IMR-90 (cell line): Measurements from ENCODE around the gene PIK3IP1. TPM values are rescaled to one million over a fixed set of nuclear protein-coding genes. Genes with fewer than 3 reads are reported as not detected.

Experiments
- ATAC-seq: fragments of 200-7000 bp; cut with Tn5 transposase; 2 replicates; pipeline ENCODE4 v1.9.1; 2020; ENCODE audit warnings: low read depth, mild to moderate bottlenecking, moderate library complexity
- BruUV-seq: library from RNA; stranded (reverse); fragments of 400-500 nt; replicated peaks from 2 replicates; lab custom pipeline; 2021; lab: Mats Ljungman, UMichigan
- CTCF ChIA-PET: fragments of 300-600 bp; formaldehyde crosslinking; extraction: SDS; loops from one replicate; lab custom pipeline; 2021; ENCODE audit warnings: antibody characterized with exemption; lab: Yijun Ruan, JAX
- POLR2A ChIA-PET: fragments of 300-600 bp; sonication (Branson Sonifier 250); formaldehyde crosslinking; loops from one replicate; lab custom pipeline; 2022; ENCODE audit warnings: antibody characterized with exemption; ENCODE audit not compliant: unreplicated experiment; lab: Charles Lee
- DNase-seq: peaks from one replicate; pipeline ENCODE4 v3.0.0; 2013
- H2AFZ ChIP-seq: replicated peaks from 2 replicates; pipeline ENCODE3; 2013; ENCODE audit warnings: low read length, mild to moderate bottlenecking; ENCODE audit not compliant: poor library complexity
- H2AK5ac ChIP-seq: 2 replicates; pipeline ENCODE4 v1.6.1; 2013; ENCODE audit warnings: low read depth, low read length, inconsistent platforms
- H2AK9ac ChIP-seq: replicated peaks from 2 replicates; pipeline ENCODE3; 2013; ENCODE audit warnings: mild to moderate bottlenecking, low read depth, low read length, moderate library complexity; ENCODE audit not compliant: poor library complexity
- H2BK120ac ChIP-seq: 2 replicates; pipeline ENCODE4 v1.6.1; 2013; ENCODE audit warnings: low read depth, low read length, inconsistent platforms
- H2BK15ac ChIP-seq: 3 replicates; pipeline ENCODE4 v1.6.1; 2013; ENCODE audit warnings: low read depth, low read length, inconsistent platforms
- H2BK20ac ChIP-seq: 2 replicates; pipeline ENCODE4 v1.6.1; 2013; ENCODE audit warnings: low read depth, mild to moderate bottlenecking, inconsistent platforms, low read length, moderate library complexity
- H2BK5ac ChIP-seq: 2 replicates; pipeline ENCODE4 v1.6.1; 2013; ENCODE audit warnings: mild to moderate bottlenecking, low read depth, low read length, inconsistent platforms; ENCODE audit not compliant: poor library complexity, severe bottlenecking
- H3K14ac ChIP-seq: replicated peaks from 2 replicates; pipeline ENCODE4 v1.6.1; 2013; ENCODE audit warnings: low read depth, low read length, inconsistent platforms
- H3K18ac ChIP-seq: 2 replicates; pipeline ENCODE4 v1.6.1; 2013; ENCODE audit warnings: low read depth, low read length, control low read depth
- H3K23ac ChIP-seq: 2 replicates; pipeline ENCODE4 v1.6.1; 2013; ENCODE audit warnings: low read depth, low read length, inconsistent platforms
- H3K27ac ChIP-seq: 2 replicates; pipeline ENCODE4 v1.5.1; 2013; ENCODE audit warnings: mild to moderate bottlenecking, control low read depth, low read length; ENCODE audit not compliant: insufficient read depth
- H3K27me3 ChIP-seq: 2 replicates; pipeline ENCODE4 v1.6.1; 2013; ENCODE audit warnings: low read length; ENCODE audit not compliant: control insufficient read depth, insufficient read depth
- H3K36me3 ChIP-seq: 2 replicates; pipeline ENCODE4 v1.6.1; 2013; ENCODE audit warnings: low read length, mixed read lengths; ENCODE audit not compliant: control insufficient read depth, insufficient read depth
- H3K4ac ChIP-seq: 2 replicates; pipeline ENCODE4 v1.6.1; 2013; ENCODE audit warnings: low read depth, low read length, inconsistent platforms
- H3K4me1 ChIP-seq: 2 replicates; pipeline ENCODE4 v1.6.1; 2013; ENCODE audit warnings: low read length, mixed read lengths; ENCODE audit not compliant: control insufficient read depth, insufficient read depth
- H3K4me2 ChIP-seq: 2 replicates; pipeline ENCODE4 v1.6.1; 2013; ENCODE audit warnings: low read depth, mild to moderate bottlenecking, control low read depth, low read length, moderate library complexity
- H3K4me3 ChIP-seq: 2 replicates; pipeline ENCODE4 v1.5.1; 2013; ENCODE audit warnings: low read depth, mild to moderate bottlenecking, control low read depth, low read length, moderate library complexity; ENCODE audit not compliant: insufficient read depth
- H3K56ac ChIP-seq: 2 replicates; pipeline ENCODE4 v1.6.1; 2013; ENCODE audit warnings: low read length, inconsistent platforms; ENCODE audit not compliant: insufficient read depth; ENCODE audit errors: extremely low read depth
- H3K79me1 ChIP-seq, 2 experiments: 2 replicates each; pipeline ENCODE4 v1.6.1; 2013; ENCODE audit warnings: low read length in 2 of 2, inconsistent platforms in 1 of 2, low read depth in 1 of 2
- H3K9ac ChIP-seq: 2 replicates; pipeline ENCODE4 v1.6.1; 2013; ENCODE audit warnings: low read depth, low read length, control low read depth
- H3K9me1 ChIP-seq: 2 replicates; pipeline ENCODE4 v1.6.1; 2013; ENCODE audit warnings: low read length, inconsistent platforms; ENCODE audit not compliant: insufficient read depth
- H3K9me3 ChIP-seq: 2 replicates; pipeline ENCODE4 v1.6.1; 2013; ENCODE audit warnings: low read length; ENCODE audit not compliant: control insufficient read depth, insufficient read depth
- H4K20me1 ChIP-seq: 2 replicates; pipeline ENCODE4 v1.6.1; 2013; ENCODE audit warnings: low read length, inconsistent platforms; ENCODE audit not compliant: insufficient read depth
- H4K5ac ChIP-seq: 2 replicates; pipeline ENCODE4 v1.6.1; 2013; ENCODE audit warnings: mild to moderate bottlenecking, low read depth, low read length, control low read depth
- H4K8ac ChIP-seq, 2 experiments: 2 replicates each; pipeline ENCODE4 v1.6.1; 2013; ENCODE audit warnings: low read depth in 2 of 2, low read length in 2 of 2, control low read depth in 1 of 2, inconsistent platforms in 1 of 2
- H4K91ac ChIP-seq: 2 replicates; pipeline ENCODE4 v1.6.1; 2013; ENCODE audit warnings: low read depth, low read length, inconsistent platforms; ENCODE audit not compliant: insufficient read depth
- BHLHE40 ChIP-seq: fragments of 150-350 bp; IDR thresholded peaks from 2 replicates; pipeline ENCODE4 v1.6.1; 2016; ENCODE audit warnings: mild to moderate bottlenecking, low read depth, low read length
- CTCF ChIP-seq: conservative IDR thresholded peaks from 2 replicates; pipeline ENCODE4 v1.5.1; 2012; ENCODE audit warnings: mild to moderate bottlenecking, low read depth, low read length, improper control_type of control experiment
- MAFK ChIP-seq: IDR thresholded peaks from 2 replicates; pipeline ENCODE4 v1.6.1; 2012; ENCODE audit warnings: low read depth, low read length, improper control_type of control experiment
- NFE2L2 ChIP-seq: fragments of 150-350 bp; IDR thresholded peaks from 2 replicates; pipeline ENCODE4 v1.6.1; 2016; ENCODE audit warnings: low read depth, mild to moderate bottlenecking, low read length
- RAD21 ChIP-seq: IDR thresholded peaks from 2 replicates; pipeline ENCODE4 v1.6.1; 2012; ENCODE audit warnings: low read length, improper control_type of control experiment
- RFX5 ChIP-seq: IDR thresholded peaks from 2 replicates; pipeline ENCODE4 v1.8.0; 2012; ENCODE audit warnings: low read depth, mild to moderate bottlenecking, low read length, moderate library complexity
- SMC3 ChIP-seq: fragments of 150-350 bp; IDR thresholded peaks from 2 replicates; pipeline ENCODE4 v1.6.1; 2016; ENCODE audit warnings: low read depth, mild to moderate bottlenecking, antibody characterized with exemption, low read length, moderate library complexity
- USF2 ChIP-seq: fragments of 150-350 bp; IDR thresholded peaks from 2 replicates; pipeline ENCODE4 v1.6.1; 2017; ENCODE audit warnings: mild to moderate bottlenecking, antibody characterized with exemption, low read length, low read depth
- WGBS, 2 experiments: methylation state at CpG; one replicate each; pipeline versions ENCODE4 v1.1.5 to v1.1.7; 2013; ENCODE audit warnings: missing lambda C conversion rate in 2 of 2; ENCODE audit not compliant: insufficient read length in 1 of 2; ENCODE audit errors: extremely low coverage in 2 of 2; 5-methylcytosine and 5-hydroxymethylcytosine counted together
- dilution Hi-C: fragments of 300-500 bp; cut with HindIII; formaldehyde crosslinking; loops from one replicate; pipeline ENCODE4 v1.14.3; 2018; ENCODE audit warnings: low sequenced_read_pairs; ENCODE audit not compliant: unreplicated experiment
- in situ Hi-C: fragments of 300-500 bp; cut with MboI; formaldehyde crosslinking; loops from 3 replicates; pipeline ENCODE4 v1.14.3; 2019; ENCODE audit warnings: low sequenced_read_pairs, inconsistent platforms, mixed read lengths
- intact Hi-C: fragments of 100-400 bp; cut with micrococcal nuclease; formaldehyde crosslinking; loops from 2 replicates; pipeline ENCODE4 v1.10.0; 2022
- polyA plus RNA-seq, 3 experiments: library from polyadenylated mRNA; depleted of rRNA; stranded (reverse); fragments of >200 nt; gene quantifications; 2 replicates each; pipeline ENCODE4 v1.2.3, GENCODE V29; 2012; ENCODE audit warnings: low replicate concordance in 1 of 3
- total RNA-seq: library from RNA; depleted of rRNA; stranded (reverse); fragments of >200 nt; gene quantifications from 2 replicates; pipeline ENCODE4 v1.2.3, GENCODE V29; 2012

Gene PIK3IP1
- total and polyA plus RNA-seq, 2 of the 4 experiments (the other 2 are of a cell fraction) = 12.9 to 17.6 TPM

GRCh38 chr22:31275018-31275417 is 17.3 kb downstream of the PIK3IP1 start:
- Histone ChIP-seq H4K20me1 (peaks cover 5% of the 10 kb centered on the region; the same call in 1 of the 2 replicates), H2BK15ac (no peak overlapping the region), H3K36me3 (peaks cover 25% of the 10 kb centered on the region), H2AK9ac (peak overlapping the region; percentile 45), H2BK120ac (no peak overlapping the region), H3K4ac (no peak overlapping the region), H3K4me3 (no peak overlapping the region), H3K27ac (no peak overlapping the region), H4K8ac (no peak overlapping the region), H3K18ac (no peak overlapping the region), H4K91ac (no peak overlapping the region), H3K79me1 (no peaks in the 10 kb centered on the region; a peak in 1 of 4 replicates), H2BK5ac (no peak overlapping the region), H3K9me1 (peaks cover 4% of the 10 kb centered on the region; the same call in 1 of the 2 replicates), H3K56ac (no peak overlapping the region), H4K5ac (no peak overlapping the region), H3K9me3 (no peaks in the 10 kb centered on the region), H3K14ac (no peak overlapping the region), H3K23ac (no peak overlapping the region), H2BK20ac (no peak overlapping the region), H2AFZ (no peak overlapping the region), H3K4me1 (peaks cover 5% of the 10 kb centered on the region; the same call in 1 of the 2 replicates), H3K9ac (no peak overlapping the region), H2AK5ac (no peak overlapping the region), H3K4me2 (no peak overlapping the region), H3K27me3 (no peaks in the 10 kb centered on the region)
- in situ Hi-C loops = no loop called here
- WGBS, 2 experiments = no CpG with 5 or more reads among the region's 6 CpGs
- POLR2A ChIA-PET = no interaction called here
- no TSS peak for BruUV-seq
- intact Hi-C loops = no loop called here
- TF ChIP-seq MAFK (no peak), RFX5 (no peak), SMC3 (no peak), CTCF (no peak), USF2 (no peak), RAD21 (no peak), NFE2L2 (no peak), BHLHE40 (no peak)
- DNase-seq (no peak), ATAC-seq (no peak)
- dilution Hi-C loops = no loop called here
- CTCF ChIA-PET = no interaction called here
